Measurements from ENCODE around the gene BICC1.
A peak's percentile ranks its signal among the peaks of the same experiment; 100 is the strongest.

The BICC1 gene

GRCh38 chr10:58608351-58608750, 95.7 kb downstream of the BICC1 start:
- DNase-seq: no peak

GRCh38 chr10:58608826-58609531, 96.3 kb downstream of the BICC1 start:
- no peak for DNase-seq

- no peak for DNase-seq
Measured at GRCh38 chr10:58609532-58610150, 97.0 kb downstream of the BICC1 start.

GRCh38 chr10:58615237-58615935, 102.7 kb downstream of the BICC1 start:
- DNase-seq: no peak

GRCh38 chr10:58618158-58618676, 105.5 kb downstream of the BICC1 start:
- DNase-seq: no peak

- no peak for DNase-seq
Measured at GRCh38 chr10:58621379-58622077, 108.9 kb downstream of the BICC1 start.

- no peak for DNase-seq
Measured at GRCh38 chr10:58622246-58622645, 109.6 kb downstream of the BICC1 start.

GRCh38 chr10:58625070-58625469, 112.4 kb downstream of the BICC1 start:
- no peak for DNase-seq

- no peak for DNase-seq
Measured at GRCh38 chr10:58627392-58627791, 114.7 kb downstream of the BICC1 start.

GRCh38 chr10:58631715-58632114, 119.0 kb downstream of the BICC1 start:
- DNase-seq: no peak

GRCh38 chr10:58632216-58632615, 119.5 kb downstream of the BICC1 start:
- no peak for DNase-seq

GRCh38 chr10:58637352-58637751, 124.7 kb downstream of the BICC1 start:
- no peak for DNase-seq

GRCh38 chr10:58638388-58638787, 125.7 kb downstream of the BICC1 start:
- DNase-seq: no peak

GRCh38 chr10:58641095-58641531, 128.4 kb downstream of the BICC1 start:
- DNase-seq: peak; percentile 59 to 68

- DNase-seq: no peak
Measured at GRCh38 chr10:58641708-58642107, 129.0 kb downstream of the BICC1 start.

- no peak for DNase-seq
Measured at GRCh38 chr10:58642283-58642682, 129.6 kb downstream of the BICC1 start.

GRCh38 chr10:58642916-58643428, 130.3 kb downstream of the BICC1 start:
- no peak for DNase-seq

- DNase-seq: no peak
Measured at GRCh38 chr10:58644311-58644710, 131.6 kb downstream of the BICC1 start.

- no peak for DNase-seq
Measured at GRCh38 chr10:58645416-58646146, 132.9 kb downstream of the BICC1 start.

GRCh38 chr10:58647376-58648112, 134.9 kb downstream of the BICC1 start:
- no peak for DNase-seq

GRCh38 chr10:58648131-58648530, 135.5 kb downstream of the BICC1 start:
- no peak for DNase-seq

All from Kasumi-1 (cell line).